K562 (cell line): ENCODE measurements around the gene PLEKHA7. TPM values are rescaled to one million over a fixed set of nuclear protein-coding genes. Genes with fewer than 3 reads are reported as not detected.
A peak's percentile ranks its signal among the peaks of the same experiment; 100 is the strongest.

ENCODE experiments used
- ARHGAP35 ChIP-seq: fragments of 450-650 bp; IDR thresholded peaks from 2 replicates; pipeline ENCODE4 v1.6.1; 2018; ENCODE audit not compliant: partially characterized antibody
- CHD2 ChIP-seq: IDR thresholded peaks from 2 replicates; pipeline ENCODE4 v1.6.1; 2011; ENCODE audit warnings: low read depth, low read length
- CSDE1 ChIP-seq, 2 experiments: fragments of 450-650 bp; IDR thresholded peaks; 2 replicates each; pipeline ENCODE4 v1.6.1; 2016; ENCODE audit warnings: mild to moderate bottlenecking in 1 of 2
- DLX4 ChIP-seq: fragments of 250-450 bp; sonication (Bioruptor Pico); IDR thresholded peaks from 2 replicates; pipeline ENCODE4 v1.6.1; 2021; ENCODE audit warnings: mild to moderate bottlenecking
- EGR1 ChIP-seq: fragments of 450-650 bp; conservative IDR thresholded peaks from 2 replicates; pipeline ENCODE4 v1.6.1; 2017; ENCODE audit warnings: mild to moderate bottlenecking
- ETV1 ChIP-seq: fragments of 450-650 bp; conservative IDR thresholded peaks from 2 replicates; pipeline ENCODE4 v1.6.1; 2016; ENCODE audit warnings: missing genetic modification characterization, control low read depth, low read depth, missing compliant biosample characterization
- MTA2 ChIP-seq: fragments of 450-650 bp; IDR thresholded peaks from 2 replicates; pipeline ENCODE4 v1.6.1; 2016; ENCODE audit warnings: low read depth
- NEUROD1 ChIP-seq: fragments of 150-350 bp; IDR thresholded peaks from 2 replicates; pipeline ENCODE4 v1.6.1; 2014; ENCODE audit warnings: borderline replicate concordance, low read length, low read depth; ENCODE audit not compliant: partially characterized antibody
- NONO ChIP-seq, 2 experiments: fragments of 200-400 bp in 1 of 2; fragments of 450-650 bp in 1 of 2; formaldehyde crosslinking in 1 of 2; IDR thresholded peaks; 2 replicates each; pipeline ENCODE4 v1.6.1; 2017; ENCODE audit warnings: low read depth in 2 of 2, mild to moderate bottlenecking in 2 of 2, moderate library complexity in 2 of 2, low read length in 1 of 2
- RAD21 ChIP-seq, 2 experiments: fragments of 250-450 bp in 1 of 2; fragments of 450-650 bp in 1 of 2; sonication (Bioruptor Pico) in 1 of 2; formaldehyde crosslinking in 1 of 2; IDR thresholded peaks in 1 of 2; conservative IDR thresholded peaks in 1 of 2; 2 replicates each; pipeline versions ENCODE4 v1.4.0 to v1.8.0; 2020 to 2022; ENCODE audit warnings: mild to moderate bottlenecking in 2 of 2, moderate library complexity in 1 of 2
- RB1 ChIP-seq: fragments of 450-650 bp; IDR thresholded peaks from 2 replicates; pipeline ENCODE4 v1.6.1; 2017; ENCODE audit warnings: low read depth, mild to moderate bottlenecking
- SMC3 ChIP-seq: conservative IDR thresholded peaks from 2 replicates; pipeline ENCODE4 v1.6.1; 2011; ENCODE audit warnings: low read depth, low read length, improper control_type of control experiment; ENCODE audit not compliant: insufficient read depth
- TCFL5 ChIP-seq: fragments of 250-450 bp; sonication (Bioruptor Pico); conservative IDR thresholded peaks from 2 replicates; pipeline ENCODE4 v1.6.1; 2021; ENCODE audit warnings: mild to moderate bottlenecking, moderate library complexity, matching md5 sums
- TEAD4 ChIP-seq, 2 experiments: sonication (generic) in 1 of 2; formaldehyde crosslinking in 1 of 2; IDR thresholded peaks; 2 replicates each; pipeline versions ENCODE4 v1.6.1 to v1.8.0; 2012 to 2022; ENCODE audit warnings: borderline replicate concordance in 1 of 2, inconsistent platforms in 1 of 2, low read length in 1 of 2, mild to moderate bottlenecking in 1 of 2, missing genetic modification reagents in 1 of 2
- THAP12 ChIP-seq: fragments of 250-450 bp; sonication (Bioruptor Pico); IDR thresholded peaks from 2 replicates; pipeline ENCODE4 v1.9.0; 2021; ENCODE audit warnings: mild to moderate bottlenecking, inconsistent platforms
- ZNF778 ChIP-seq: fragments of 450-650 bp; formaldehyde crosslinking; IDR thresholded peaks from 2 replicates; pipeline ENCODE4 v1.4.0; 2020; ENCODE audit warnings: mild to moderate bottlenecking, moderate library complexity
- polyA plus RNA-seq, 8 experiments: library from polyadenylated mRNA; depleted of rRNA in 4 of 8; stranded (reverse) in 5 of 8; unstranded in 3 of 8; fragments of >200 nt; fragmentation: Nextera tagmentation in 2 of 8; fragmentation: Illumina TruSeq in 1 of 8; extraction: Ambion mirVana in 2 of 8; extraction: Trizol in 1 of 8; gene quantifications; 2 replicates each; pipeline versions ENCODE4 v1.2.1 to v1.2.3, GENCODE V29; 2011 to 2014; ENCODE audit warnings: inconsistent platforms in 1 of 8, missing spikeins in 1 of 8
- total RNA-seq, 7 experiments: library from RNA; depleted of rRNA in 6 of 7; stranded (reverse); fragments of >200 nt in 6 of 7; fragmentation: Illumina TruSeq in 2 of 7; extraction: Trizol in 2 of 7; gene quantifications; 2 replicates each; pipeline versions ENCODE4 v1.2.1 to v1.2.3, GENCODE V29; 2011 to 2021; ENCODE audit warnings: low replicate concordance in 1 of 7
- TF ChIP-seq, protein P1 (sequence below): sonication (generic); formaldehyde crosslinking; IDR thresholded peaks from 2 replicates; pipeline ENCODE4 v1.8.0; 2022; ENCODE audit warnings: mild to moderate bottlenecking, missing genetic modification reagents
- TF ChIP-seq, protein P2 (sequence below), 2 experiments: fragments of 150-350 bp in 1 of 2; IDR thresholded peaks; 2 replicates each; pipeline ENCODE4 v1.6.1; 2012 to 2016; ENCODE audit warnings: low read depth in 2 of 2, low read length in 2 of 2, mild to moderate bottlenecking in 1 of 2, moderate library complexity in 1 of 2
- TF ChIP-seq, protein P3 (sequence below): fragments of 250-450 bp; sonication (Bioruptor Pico); IDR thresholded peaks from 2 replicates; pipeline ENCODE4 v1.8.0; 2022; ENCODE audit warnings: moderate library complexity, mild to moderate bottlenecking, inconsistent platforms

The PLEKHA7 gene
- total and polyA plus RNA-seq, 9 of the 15 experiments (the other 6 are each of a cell fraction or from before 2014, with no cell fraction given), result 0.06 to 0.77 (median 0.20) TPM; not detected in 1

DNA sequence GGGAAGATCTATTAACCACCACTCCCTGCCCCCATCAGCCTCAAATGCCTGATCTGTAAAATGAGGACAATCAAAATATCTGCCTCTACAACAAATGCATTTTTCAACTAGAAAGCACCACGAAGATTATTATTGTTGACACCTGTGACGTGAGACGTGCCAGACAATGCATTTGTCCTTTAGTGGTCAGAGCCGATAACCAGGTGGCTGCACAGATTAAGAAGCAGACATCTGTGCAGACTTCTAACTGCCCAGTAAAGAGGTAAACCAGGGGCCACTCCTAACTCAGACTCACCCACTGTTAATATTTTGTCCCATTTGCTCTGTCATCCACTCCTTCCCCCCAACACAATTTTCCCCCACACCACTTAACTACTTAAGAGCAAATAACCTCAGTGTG lies 11.7 kb downstream of the PLEKHA7 start (continued):
- TF ChIP-seq CSDE1 (IDR thresholded peaks at IDR 0.05) (no peak), THAP12 (no peak), RB1 (no peak), EGR1 (no peak), CHD2 (no peak), RAD21 (CRISPR knock-in tag; conservative IDR thresholded peaks at IDR 0.05 in 1 of 2, IDR thresholded peaks at IDR 0.05 in 1 of 2) (no peak), DLX4 (no peak), ZNF778 (CRISPR knock-in tag) (no peak), ARHGAP35 (no peak), TEAD4 (IDR thresholded peaks at IDR 0.05; ENCODE audit: low read length) (peak; percentile 76), TEAD4 (CRISPR knock-in tag; IDR thresholded peaks at IDR 0.05; ENCODE audit: borderline replicate concordance) (no peak), TCFL5 (CRISPR knock-in tag) (no peak), SMC3 (no peak), ETV1 (no peak), NEUROD1 (no peak), MTA2 (peak; percentile 26; the same call in 1 of the 2 replicates), NONO (IDR thresholded peaks at IDR 0.05; ENCODE audit: low read depth in 2 of 2, low read length in 1 of 2) (no peak)
- TF ChIP-seq, protein P1, sequence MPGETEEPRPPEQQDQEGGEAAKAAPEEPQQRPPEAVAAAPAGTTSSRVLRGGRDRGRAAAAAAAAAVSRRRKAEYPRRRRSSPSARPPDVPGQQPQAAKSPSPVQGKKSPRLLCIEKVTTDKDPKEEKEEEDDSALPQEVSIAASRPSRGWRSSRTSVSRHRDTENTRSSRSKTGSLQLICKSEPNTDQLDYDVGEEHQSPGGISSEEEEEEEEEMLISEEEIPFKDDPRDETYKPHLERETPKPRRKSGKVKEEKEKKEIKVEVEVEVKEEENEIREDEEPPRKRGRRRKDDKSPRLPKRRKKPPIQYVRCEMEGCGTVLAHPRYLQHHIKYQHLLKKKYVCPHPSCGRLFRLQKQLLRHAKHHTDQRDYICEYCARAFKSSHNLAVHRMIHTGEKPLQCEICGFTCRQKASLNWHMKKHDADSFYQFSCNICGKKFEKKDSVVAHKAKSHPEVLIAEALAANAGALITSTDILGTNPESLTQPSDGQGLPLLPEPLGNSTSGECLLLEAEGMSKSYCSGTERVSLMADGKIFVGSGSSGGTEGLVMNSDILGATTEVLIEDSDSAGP (CRISPR knock-in tag), result no peak
- TF ChIP-seq, protein P2, sequence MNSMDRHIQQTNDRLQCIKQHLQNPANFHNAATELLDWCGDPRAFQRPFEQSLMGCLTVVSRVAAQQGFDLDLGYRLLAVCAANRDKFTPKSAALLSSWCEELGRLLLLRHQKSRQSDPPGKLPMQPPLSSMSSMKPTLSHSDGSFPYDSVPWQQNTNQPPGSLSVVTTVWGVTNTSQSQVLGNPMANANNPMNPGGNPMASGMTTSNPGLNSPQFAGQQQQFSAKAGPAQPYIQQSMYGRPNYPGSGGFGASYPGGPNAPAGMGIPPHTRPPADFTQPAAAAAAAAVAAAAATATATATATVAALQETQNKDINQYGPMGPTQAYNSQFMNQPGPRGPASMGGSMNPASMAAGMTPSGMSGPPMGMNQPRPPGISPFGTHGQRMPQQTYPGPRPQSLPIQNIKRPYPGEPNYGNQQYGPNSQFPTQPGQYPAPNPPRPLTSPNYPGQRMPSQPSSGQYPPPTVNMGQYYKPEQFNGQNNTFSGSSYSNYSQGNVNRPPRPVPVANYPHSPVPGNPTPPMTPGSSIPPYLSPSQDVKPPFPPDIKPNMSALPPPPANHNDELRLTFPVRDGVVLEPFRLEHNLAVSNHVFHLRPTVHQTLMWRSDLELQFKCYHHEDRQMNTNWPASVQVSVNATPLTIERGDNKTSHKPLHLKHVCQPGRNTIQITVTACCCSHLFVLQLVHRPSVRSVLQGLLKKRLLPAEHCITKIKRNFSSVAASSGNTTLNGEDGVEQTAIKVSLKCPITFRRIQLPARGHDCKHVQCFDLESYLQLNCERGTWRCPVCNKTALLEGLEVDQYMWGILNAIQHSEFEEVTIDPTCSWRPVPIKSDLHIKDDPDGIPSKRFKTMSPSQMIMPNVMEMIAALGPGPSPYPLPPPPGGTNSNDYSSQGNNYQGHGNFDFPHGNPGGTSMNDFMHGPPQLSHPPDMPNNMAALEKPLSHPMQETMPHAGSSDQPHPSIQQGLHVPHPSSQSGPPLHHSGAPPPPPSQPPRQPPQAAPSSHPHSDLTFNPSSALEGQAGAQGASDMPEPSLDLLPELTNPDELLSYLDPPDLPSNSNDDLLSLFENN (IDR thresholded peaks at IDR 0.05; ENCODE audit: low read depth in 2 of 2, low read length in 2 of 2), result no peak
- TF ChIP-seq, protein P3, sequence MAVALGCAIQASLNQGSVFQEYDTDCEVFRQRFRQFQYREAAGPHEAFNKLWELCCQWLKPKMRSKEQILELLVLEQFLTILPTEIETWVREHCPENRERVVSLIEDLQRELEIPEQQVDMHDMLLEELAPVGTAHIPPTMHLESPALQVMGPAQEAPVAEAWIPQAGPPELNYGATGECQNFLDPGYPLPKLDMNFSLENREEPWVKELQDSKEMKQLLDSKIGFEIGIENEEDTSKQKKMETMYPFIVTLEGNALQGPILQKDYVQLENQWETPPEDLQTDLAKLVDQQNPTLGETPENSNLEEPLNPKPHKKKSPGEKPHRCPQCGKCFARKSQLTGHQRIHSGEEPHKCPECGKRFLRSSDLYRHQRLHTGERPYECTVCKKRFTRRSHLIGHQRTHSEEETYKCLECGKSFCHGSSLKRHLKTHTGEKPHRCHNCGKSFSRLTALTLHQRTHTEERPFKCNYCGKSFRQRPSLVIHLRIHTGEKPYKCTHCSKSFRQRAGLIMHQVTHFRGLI (CRISPR knock-in tag), result no peak
